GM10266 (cell line): ENCODE data around the gene CYP20A1.

ENCODE experiments used
- DNase-seq: peaks from one replicate; pipeline ENCODE4 v3.0.0; 2012; ENCODE audit errors: extremely low spot score
- TF ChIP-seq, protein P1 (sequence below): IDR thresholded peaks from 2 replicates; pipeline ENCODE4 v1.5.1; 2012; ENCODE audit warnings: mild to moderate bottlenecking, low read depth; ENCODE audit not compliant: control insufficient read depth, insufficient read depth; ENCODE audit errors: missing control alignments

CYP20A1 gene

DNA sequence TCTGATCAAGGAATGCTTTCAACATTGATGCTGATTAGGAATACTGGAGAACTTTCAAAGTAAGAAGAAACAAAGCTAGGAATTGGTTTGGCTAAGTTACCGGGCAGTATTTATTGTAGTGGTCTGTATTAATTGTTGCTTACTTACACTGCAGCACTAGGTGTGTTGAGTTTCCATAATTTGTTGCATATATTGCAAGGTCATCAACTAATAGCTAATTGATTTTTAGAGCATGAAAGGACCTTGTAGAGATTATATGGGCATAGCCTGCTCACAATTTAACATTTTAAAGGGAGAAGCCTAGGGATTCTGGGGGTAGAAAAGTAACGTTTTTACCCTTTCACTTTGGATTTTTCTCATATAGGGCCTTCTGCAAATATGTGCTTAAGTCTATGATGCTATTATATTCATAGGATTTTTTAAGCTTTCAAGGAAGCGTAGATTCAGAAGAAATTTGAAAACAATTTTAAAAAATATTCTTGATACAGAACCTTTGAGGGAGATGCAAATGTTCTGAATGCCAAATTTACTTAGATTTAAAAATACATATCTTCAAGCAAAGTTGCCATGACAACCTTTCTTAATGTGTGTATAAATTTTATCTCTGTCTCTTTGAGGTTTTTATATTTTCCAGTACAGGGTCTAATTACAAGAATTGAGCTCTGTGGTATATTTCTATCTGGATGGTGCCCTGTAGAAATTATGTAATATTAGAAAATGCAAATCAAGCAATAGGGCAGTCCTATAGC lies 72.0 kb downstream of the CYP20A1 start:
- DNase-seq = no peak
- TF ChIP-seq, protein P1, sequence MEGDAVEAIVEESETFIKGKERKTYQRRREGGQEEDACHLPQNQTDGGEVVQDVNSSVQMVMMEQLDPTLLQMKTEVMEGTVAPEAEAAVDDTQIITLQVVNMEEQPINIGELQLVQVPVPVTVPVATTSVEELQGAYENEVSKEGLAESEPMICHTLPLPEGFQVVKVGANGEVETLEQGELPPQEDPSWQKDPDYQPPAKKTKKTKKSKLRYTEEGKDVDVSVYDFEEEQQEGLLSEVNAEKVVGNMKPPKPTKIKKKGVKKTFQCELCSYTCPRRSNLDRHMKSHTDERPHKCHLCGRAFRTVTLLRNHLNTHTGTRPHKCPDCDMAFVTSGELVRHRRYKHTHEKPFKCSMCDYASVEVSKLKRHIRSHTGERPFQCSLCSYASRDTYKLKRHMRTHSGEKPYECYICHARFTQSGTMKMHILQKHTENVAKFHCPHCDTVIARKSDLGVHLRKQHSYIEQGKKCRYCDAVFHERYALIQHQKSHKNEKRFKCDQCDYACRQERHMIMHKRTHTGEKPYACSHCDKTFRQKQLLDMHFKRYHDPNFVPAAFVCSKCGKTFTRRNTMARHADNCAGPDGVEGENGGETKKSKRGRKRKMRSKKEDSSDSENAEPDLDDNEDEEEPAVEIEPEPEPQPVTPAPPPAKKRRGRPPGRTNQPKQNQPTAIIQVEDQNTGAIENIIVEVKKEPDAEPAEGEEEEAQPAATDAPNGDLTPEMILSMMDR = no peak

DNA sequence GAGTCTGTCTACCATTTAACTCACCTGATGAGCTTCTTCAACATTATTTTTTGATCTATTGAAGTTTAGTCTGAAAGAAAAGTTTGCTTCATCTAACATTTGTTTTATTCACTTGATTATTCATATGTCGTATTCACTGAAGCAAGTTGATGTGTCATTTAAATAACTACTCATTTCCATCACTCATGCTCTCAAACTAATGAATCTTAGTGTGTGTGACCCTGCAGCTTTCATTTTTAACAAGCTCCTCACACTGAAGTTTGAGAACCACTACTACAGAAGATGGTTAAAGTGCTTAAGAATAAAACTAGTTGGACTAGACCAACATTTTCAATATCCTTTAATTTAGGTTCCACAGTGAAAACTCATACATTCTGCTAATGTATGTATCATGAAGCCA lies 87.5 kb downstream of the CYP20A1 start:
- TF ChIP-seq, protein P1 = no peak

DNA sequence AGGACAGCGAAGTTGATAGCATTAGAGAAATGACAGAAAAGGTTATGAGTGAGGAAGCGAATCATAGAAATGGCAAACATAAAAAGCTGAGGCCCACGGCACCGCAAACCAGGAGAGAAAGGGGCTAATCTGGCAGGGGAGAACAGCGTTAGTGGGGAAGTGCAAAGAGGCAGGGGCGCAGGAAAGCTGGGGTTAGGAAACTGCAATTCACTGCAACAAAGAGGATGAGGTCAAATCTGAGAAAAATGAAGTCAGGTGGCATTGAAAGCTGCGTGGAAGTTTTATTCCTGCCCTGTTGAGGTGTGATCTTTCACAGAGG lies 88.7 kb downstream of the CYP20A1 start:
- TF ChIP-seq, protein P1 = no peak
- no peak for DNase-seq

More for the DNA sequence above, 87.5 kb downstream of the CYP20A1 start:
- no peak for DNase-seq

DNA sequence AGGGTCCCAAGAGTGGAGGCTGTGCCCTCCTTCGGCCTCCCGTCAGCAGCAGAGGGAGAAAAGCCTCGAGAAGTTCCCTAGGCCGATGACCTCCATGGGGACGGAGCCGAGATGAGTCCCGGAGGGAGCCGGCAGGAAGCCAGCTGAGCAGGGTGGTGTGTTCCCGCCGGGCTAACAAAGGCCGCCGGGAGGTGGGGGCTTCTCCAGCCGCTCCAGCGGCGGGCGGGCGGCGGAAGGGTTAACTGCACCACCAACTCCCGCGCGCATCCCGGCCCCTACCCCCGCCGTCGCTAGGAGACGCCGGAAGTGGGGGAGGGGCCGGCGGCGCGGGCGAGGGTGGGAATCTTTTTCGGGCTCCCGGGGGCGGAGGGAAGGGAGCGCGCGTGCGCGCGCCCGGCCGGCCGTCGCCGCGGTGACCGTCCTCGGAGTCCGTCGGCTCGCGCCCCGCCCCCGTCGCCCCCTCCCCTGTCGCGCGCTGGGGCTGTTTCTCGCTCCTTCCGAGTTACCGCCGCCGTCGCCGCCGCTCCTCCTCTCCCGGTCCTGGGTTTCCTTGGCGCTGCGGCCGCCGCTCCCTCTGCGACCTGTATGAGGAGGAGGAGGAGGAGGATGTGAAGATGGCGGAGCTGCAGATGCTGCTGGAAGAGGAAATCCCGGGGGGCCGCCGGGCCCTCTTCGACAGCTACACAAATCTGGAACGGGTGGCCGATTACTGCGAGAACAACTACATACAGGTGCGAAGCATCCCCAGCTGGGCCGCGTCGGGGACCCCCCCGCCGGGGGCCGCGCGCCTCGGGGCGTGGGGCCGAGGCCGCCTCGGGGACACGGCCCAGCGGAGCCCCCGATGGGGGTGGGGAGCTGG lies 89.3 kb downstream of the CYP20A1 start, which contains the start of gene ABI2:
Gene ABI2 (plus strand): TSS at position 494 of the 859 bp plus-strand sequence. CDS start 121 bp downstream, at position 615.
- DNase-seq = peak; percentile 92
- TF ChIP-seq, protein P1 = no peak

DNA sequence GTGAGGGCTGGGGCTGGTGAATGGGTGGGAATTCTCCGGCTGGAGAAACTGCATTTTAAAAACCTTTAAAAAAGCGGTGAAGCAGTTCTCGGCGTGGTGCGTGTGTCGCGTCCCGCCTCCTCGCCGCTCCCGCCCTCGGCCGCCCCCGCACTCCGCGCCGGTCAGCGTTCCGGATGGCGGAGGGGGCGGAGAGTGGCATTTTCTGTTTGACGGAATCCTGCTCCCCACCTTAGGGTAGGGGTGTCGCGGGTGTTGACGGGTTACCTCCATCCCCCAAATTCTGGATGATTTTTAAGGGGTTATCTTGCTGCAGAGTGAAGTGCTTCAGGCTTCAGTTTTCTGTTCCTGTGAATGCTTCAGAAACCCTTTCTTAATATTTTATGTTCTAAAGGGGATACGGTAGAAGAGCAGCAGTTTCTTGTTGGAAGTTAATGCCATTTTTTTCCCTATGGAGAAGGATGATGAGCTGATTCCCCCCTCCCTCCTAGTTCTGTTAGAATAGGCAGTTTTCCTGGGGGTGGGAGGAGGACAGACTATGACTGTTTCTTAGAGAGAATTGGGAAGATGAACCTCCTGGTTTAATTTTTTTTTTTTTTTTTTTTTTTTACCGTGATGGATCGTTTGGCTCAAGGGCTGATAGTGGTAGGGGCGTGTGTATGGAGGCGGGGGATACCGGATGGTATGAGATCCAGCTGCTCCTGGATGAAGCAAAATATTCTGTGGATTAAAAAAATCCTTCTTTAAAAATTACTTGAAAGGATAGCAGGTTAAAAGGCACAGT lies 90.1 kb downstream of the CYP20A1 start:
- TF ChIP-seq, protein P1 = no peak
- DNase-seq = peak; percentile 74

DNA sequence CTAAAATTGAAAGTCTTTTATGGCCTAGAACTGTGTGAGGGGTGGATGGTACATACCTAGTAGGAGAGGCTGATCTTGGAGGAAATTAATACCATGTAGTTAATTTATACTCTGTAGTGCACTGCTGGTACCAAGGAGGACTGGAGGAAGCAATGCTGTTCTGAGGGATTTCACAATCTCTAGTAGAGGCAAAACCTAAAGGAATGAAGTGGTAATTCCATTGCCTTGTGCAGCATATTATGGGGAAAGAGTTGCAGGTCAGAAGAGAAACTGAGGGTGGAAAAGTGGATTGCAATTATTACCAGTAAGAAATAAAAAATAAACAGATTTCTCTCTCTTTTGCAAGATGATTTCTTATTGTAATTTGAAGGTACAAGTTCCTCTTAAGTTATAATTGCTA lies 91.6 kb downstream of the CYP20A1 start:
- no peak for DNase-seq
- TF ChIP-seq, protein P1 = no peak
